H1 (cell line): ENCODE data around the gene NCEH1. TPM values are rescaled to one million over a fixed set of nuclear protein-coding genes. Genes with fewer than 3 reads are reported as not detected.

Experiments
- CTCF ChIA-PET: fragments of 300-600 bp; sonication (Branson Sonifier 250); formaldehyde crosslinking; loops from one replicate; lab custom pipeline; 2021; ENCODE audit not compliant: partially characterized antibody; lab: Charles Lee
- POLR2A ChIA-PET: fragments of 300-600 bp; sonication (Branson Sonifier 250); formaldehyde crosslinking; loops from one replicate; lab custom pipeline; 2021; ENCODE audit warnings: inconsistent platforms; ENCODE audit not compliant: partially characterized antibody; lab: Charles Lee
- DNase-seq, 2 experiments: peaks; one replicate each; pipeline versions ENCODE4 v3.0.0 to v3.0.0-alpha.2; 2010 to 2022; ENCODE audit warnings: low spot score in 2 of 2, low read depth in 1 of 2, mixed read lengths in 1 of 2
- FAIRE-seq: peaks from 2 replicates; lab custom pipeline; 2011; peaks lifted over from hg19 to GRCh38; lab: Jason Lieb, UNC
- H2AFZ ChIP-seq: 2 replicates; pipeline ENCODE4 v1.8.1; 2012; ENCODE audit warnings: low read length, inconsistent platforms
- H2AK5ac ChIP-seq: 2 replicates; pipeline ENCODE4 v1.6.1; 2013; ENCODE audit warnings: low read depth, low read length
- H2BK120ac ChIP-seq: replicated peaks from 2 replicates; pipeline ENCODE3; 2013; ENCODE audit warnings: low read depth, low read length, inconsistent platforms
- H2BK12ac ChIP-seq: 2 replicates; pipeline ENCODE4 v1.6.1; 2013; ENCODE audit warnings: low read depth, low read length
- H2BK15ac ChIP-seq: 2 replicates; pipeline ENCODE4 v1.6.1; 2013; ENCODE audit warnings: low read length
- H2BK20ac ChIP-seq: 2 replicates; pipeline ENCODE4 v1.6.1; 2013; ENCODE audit warnings: low read length
- H2BK5ac ChIP-seq: 2 replicates; pipeline ENCODE4 v1.6.1; 2013; ENCODE audit warnings: low read depth, low read length
- H3K14ac ChIP-seq: 2 replicates; pipeline ENCODE4 v1.6.1; 2013; ENCODE audit warnings: inconsistent platforms; ENCODE audit not compliant: insufficient read length
- H3K18ac ChIP-seq: 2 replicates; pipeline ENCODE4 v1.6.1; 2013; ENCODE audit warnings: low read length; ENCODE audit errors: extremely low read depth
- H3K23ac ChIP-seq: 2 replicates; pipeline ENCODE4 v1.6.1; 2013; ENCODE audit warnings: inconsistent platforms; ENCODE audit not compliant: insufficient read length
- H3K23me2 ChIP-seq: 2 replicates; pipeline ENCODE4 v1.6.1; 2013; ENCODE audit warnings: low read depth, low read length
- H3K27ac ChIP-seq: 2 replicates; pipeline ENCODE4 v1.6.1; 2011; ENCODE audit warnings: low read depth, low read length, inconsistent platforms
- H3K27me3 ChIP-seq, 4 experiments: replicated peaks in 1 of 4; 1 replicate in 1 of 4; 2 replicates in 3 of 4; pipeline versions ENCODE4 v1.6.1 to v1.8.1; 2011 to 2013; ENCODE audit warnings: low read length in 3 of 4, mild to moderate bottlenecking in 3 of 4, inconsistent platforms in 2 of 4, mixed read lengths in 2 of 4, moderate library complexity in 1 of 4; ENCODE audit not compliant: control insufficient read depth in 3 of 4, insufficient read depth in 3 of 4; ENCODE audit errors: extremely low read depth in 1 of 4
- H3K36me3 ChIP-seq, 4 experiments: 2 replicates each; pipeline versions ENCODE4 v1.6.1 to v1.8.1; 2011 to 2013; ENCODE audit warnings: mild to moderate bottlenecking in 4 of 4, low read length in 3 of 4, moderate library complexity in 2 of 4, control low read depth in 1 of 4, inconsistent platforms in 1 of 4; ENCODE audit not compliant: insufficient read depth in 4 of 4, control insufficient read depth in 2 of 4
- H3K4ac ChIP-seq: replicated peaks from 2 replicates; pipeline ENCODE3; 2013; ENCODE audit warnings: low read length, low read depth, mixed read lengths, inconsistent platforms; ENCODE audit not compliant: insufficient read length
- H3K4me1 ChIP-seq, 4 experiments: replicated peaks in 1 of 4; 1 replicate in 1 of 4; 2 replicates in 3 of 4; pipeline versions ENCODE4 v1.6.1 to v1.8.1; 2011 to 2013; ENCODE audit warnings: low read length in 3 of 4, inconsistent platforms in 2 of 4, mixed read lengths in 1 of 4; ENCODE audit not compliant: insufficient read depth in 4 of 4, control insufficient read depth in 3 of 4
- H3K4me2 ChIP-seq, 2 experiments: 2 replicates each; pipeline versions ENCODE4 v1.6.1 to v1.8.1; 2011 to 2013; ENCODE audit warnings: low read depth in 2 of 2, low read length in 2 of 2, control low read depth in 1 of 2, inconsistent platforms in 1 of 2, mild to moderate bottlenecking in 1 of 2; ENCODE audit not compliant: insufficient read depth in 1 of 2
- H3K4me3 ChIP-seq, 4 experiments: fragments of 200-600, 300-600 bp in 1 of 4; sonication (generic), shearing (Covaris generic), sonication (Bioruptor Twin) in 1 of 4; 2 replicates each; pipeline versions ENCODE4 v1.5.1 to v1.8.1; 2011 to 2016; ENCODE audit warnings: low read length in 4 of 4, low read depth in 3 of 4, control low read depth in 2 of 4, inconsistent platforms in 2 of 4, mild to moderate bottlenecking in 2 of 4, mixed read lengths in 1 of 4, moderate library complexity in 1 of 4; ENCODE audit not compliant: insufficient read depth in 2 of 4; ENCODE audit errors: extremely low read depth in 1 of 4
- H3K56ac ChIP-seq: replicated peaks from 2 replicates; pipeline ENCODE3; 2013; ENCODE audit warnings: low read depth, mild to moderate bottlenecking, mixed read lengths, low read length, inconsistent platforms; ENCODE audit not compliant: insufficient read length
- H3K79me1 ChIP-seq: 2 replicates; pipeline ENCODE4 v1.6.1; 2013; ENCODE audit warnings: low read depth, low read length, control low read depth
- H3K79me2 ChIP-seq, 2 experiments: 2 replicates each; pipeline versions ENCODE4 v1.6.1 to v1.8.1; 2012 to 2013; ENCODE audit warnings: low read length in 2 of 2, mild to moderate bottlenecking in 2 of 2, inconsistent platforms in 1 of 2; ENCODE audit not compliant: insufficient read depth in 2 of 2, control insufficient read depth in 1 of 2
- H3K9ac ChIP-seq, 4 experiments: replicated peaks in 1 of 4; 1 replicate in 1 of 4; 2 replicates in 3 of 4; pipeline versions ENCODE4 v1.6.1 to v1.8.1; 2011 to 2013; ENCODE audit warnings: low read depth in 3 of 4, low read length in 3 of 4, control low read depth in 2 of 4, mild to moderate bottlenecking in 2 of 4, moderate library complexity in 2 of 4, inconsistent platforms in 1 of 4; ENCODE audit errors: extremely low read depth in 1 of 4
- H3K9me3 ChIP-seq, 2 experiments: 2 replicates each; pipeline versions ENCODE4 v1.6.1 to v1.8.1; 2012 to 2013; ENCODE audit warnings: mild to moderate bottlenecking in 2 of 2, moderate library complexity in 2 of 2, control low read depth in 1 of 2, inconsistent platforms in 1 of 2, low read depth in 1 of 2, low read length in 1 of 2, mixed read lengths in 1 of 2; ENCODE audit not compliant: insufficient read depth in 2 of 2
- H4K20me1 ChIP-seq, 2 experiments: replicated peaks in 1 of 2; 2 replicates each; pipeline versions ENCODE3 to v1.8.1; 2011 to 2013; ENCODE audit warnings: inconsistent platforms in 2 of 2, low read length in 2 of 2, mild to moderate bottlenecking in 1 of 2; ENCODE audit not compliant: insufficient read depth in 2 of 2, control insufficient read depth in 1 of 2
- H4K5ac ChIP-seq: 2 replicates; pipeline ENCODE4 v1.6.1; 2013; ENCODE audit warnings: low read length, low read depth, mixed read lengths, inconsistent platforms; ENCODE audit not compliant: insufficient read length
- H4K8ac ChIP-seq: 2 replicates; pipeline ENCODE4 v1.8.0; 2013; ENCODE audit warnings: mild to moderate bottlenecking, moderate library complexity, low read length, inconsistent platforms; ENCODE audit not compliant: insufficient read depth; ENCODE audit errors: extremely low read depth
- H4K91ac ChIP-seq: replicated peaks from 2 replicates; pipeline ENCODE3; 2013; ENCODE audit warnings: low read length, mixed read lengths, inconsistent platforms; ENCODE audit not compliant: insufficient read length
- ASH2L ChIP-seq: fragments of 200-600, 300-600 bp; sonication (generic); IDR thresholded peaks from one replicate; pipeline ENCODE4 v1.7.1; 2017; ENCODE audit warnings: low read length
- BCL11A ChIP-seq, 2 experiments: IDR thresholded peaks; one replicate each; pipeline ENCODE4 v1.6.1; 2011; ENCODE audit warnings: low read depth in 2 of 2, low read length in 2 of 2, mild to moderate bottlenecking in 2 of 2
- CREB1 ChIP-seq: IDR thresholded peaks from 2 replicates; pipeline ENCODE4 v1.6.1; 2012; ENCODE audit warnings: inconsistent platforms
- EGR1 ChIP-seq: IDR thresholded peaks from 2 replicates; pipeline ENCODE4 v1.6.1; 2011; ENCODE audit warnings: low read depth, low read length, borderline replicate concordance
- MAX ChIP-seq: IDR thresholded peaks from 2 replicates; pipeline ENCODE4 v1.6.1; 2012; ENCODE audit warnings: inconsistent platforms
- RBBP5 ChIP-seq: IDR thresholded peaks from 2 replicates; pipeline ENCODE4 v1.7.1; 2012; ENCODE audit warnings: low read depth, mild to moderate bottlenecking, inconsistent platforms, low read length, moderate library complexity, borderline replicate concordance
- RFX5 ChIP-seq: IDR thresholded peaks from 2 replicates; pipeline ENCODE4 v1.6.1; 2011; ENCODE audit warnings: low read depth, low read length, improper control_type of control experiment, borderline replicate concordance
- RXRA ChIP-seq: IDR thresholded peaks from 2 replicates; pipeline ENCODE4 v1.6.1; 2011; ENCODE audit warnings: low read depth, mild to moderate bottlenecking, low read length, moderate library complexity; ENCODE audit not compliant: insufficient read depth
- SAP30 ChIP-seq: fragments of 300-600 bp; sonication (generic); IDR thresholded peaks from 2 replicates; pipeline ENCODE4 v1.7.1; 2012; ENCODE audit warnings: low read length, moderate library complexity, mild to moderate bottlenecking, inconsistent platforms; ENCODE audit not compliant: insufficient read depth, insufficient replicate concordance
- SIN3A ChIP-seq, 2 experiments: IDR thresholded peaks in 1 of 2; conservative IDR thresholded peaks in 1 of 2; 2 replicates each; pipeline ENCODE4 v1.6.1; 2011 to 2012; ENCODE audit warnings: low read length in 2 of 2, improper control_type of control experiment in 1 of 2, low read depth in 1 of 2, mild to moderate bottlenecking in 1 of 2
- TCF12 ChIP-seq: IDR thresholded peaks from 2 replicates; pipeline ENCODE4 v1.6.1; 2011; ENCODE audit warnings: low read depth, mild to moderate bottlenecking, low read length
- WGBS, 2 experiments: shearing (Covaris generic) in 1 of 2; methylation state at CpG; one replicate each; pipeline versions ENCODE4 v1.1.6 to v1.1.7; 2013 to 2015; ENCODE audit warnings: low lambda C conversion rate in 2 of 2, mixed read lengths in 2 of 2, inconsistent platforms in 1 of 2, low coverage in 1 of 2, missing lambda C conversion rate in 1 of 2; ENCODE audit not compliant: insufficient replicate concordance in 2 of 2, insufficient coverage in 1 of 2, insufficient read length in 1 of 2; ENCODE audit errors: extremely low coverage in 1 of 2, missing lambda C conversion rate in 1 of 2; 5-methylcytosine and 5-hydroxymethylcytosine counted together
- polyA plus RNA-seq, 7 experiments: library from polyadenylated mRNA; depleted of rRNA in 3 of 7; stranded (reverse) in 5 of 7; unstranded in 2 of 7; fragments of >200 nt in 5 of 7; fragments of 200-250 nt in 2 of 7; gene quantifications; 1 replicate in 5 of 7; 2 replicates in 1 of 7; 4 replicates in 1 of 7; pipeline versions ENCODE4 v1.2.1 to v1.2.3, GENCODE V29; 2011 to 2013; ENCODE audit warnings: missing spikeins in 2 of 7, mixed read lengths in 2 of 7
- total RNA-seq: library from RNA; stranded (reverse); fragmentation: NEBNext Ultra II Directional; extraction: Animal tissue kit (Norgen Biotek cat#: 25700); gene quantifications from 2 replicates; pipeline ENCODE4 v1.2.1, GENCODE V29; 2021
- TF ChIP-seq, protein P1 (sequence below): IDR thresholded peaks from 2 replicates; pipeline ENCODE4 v1.6.1; 2012; ENCODE audit warnings: low read length, inconsistent platforms

NCEH1 gene
- total and polyA plus RNA-seq, 2 of the 8 experiments (the other 6 are each of a cell fraction or from before 2014, with no cell fraction given): 2.2 to 6.4 TPM

DNA sequence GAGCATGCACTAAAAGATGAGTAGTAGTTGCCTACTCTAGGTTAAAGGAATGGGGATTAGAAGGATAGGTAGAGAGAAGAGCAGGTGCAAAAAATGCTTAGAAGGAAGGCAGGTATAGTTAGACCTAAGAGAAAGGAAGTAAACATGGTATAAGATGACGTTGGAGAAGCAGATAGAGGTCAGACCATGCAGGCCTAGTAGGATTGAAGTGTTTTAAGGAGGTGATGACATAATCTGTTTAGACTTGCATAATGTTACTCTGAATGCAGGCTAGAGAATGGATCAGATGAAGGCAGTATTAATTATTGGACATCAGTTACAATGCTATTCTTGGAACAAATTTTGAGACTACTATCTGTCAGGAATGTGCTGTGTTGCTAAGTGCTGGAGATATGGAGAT, 28.6 kb upstream of the NCEH1 start:
- Histone ChIP-seq H2BK15ac (no peak overlapping the region), H3K23ac (no peak overlapping the region), H4K8ac (no peak overlapping the region), H3K79me2 (no peaks in the 10 kb centered on the region), H2BK5ac (no peak overlapping the region), H2BK20ac (no peak overlapping the region), H4K91ac (no peak overlapping the region), H3K18ac (no peak overlapping the region), H2BK120ac (no peak overlapping the region), H2BK12ac (no peak overlapping the region), H3K79me1 (no peaks in the 10 kb centered on the region), H4K20me1 (no peaks in the 10 kb centered on the region), H3K56ac (no peak overlapping the region), H3K4me3 (no peak overlapping the region), H3K36me3 (no peaks in the 10 kb centered on the region), H4K5ac (no peak overlapping the region), H3K4ac (no peak overlapping the region), H3K27ac (no peak overlapping the region), H3K27me3 (no peaks in the 10 kb centered on the region), H3K14ac (no peak overlapping the region), H3K4me2 (no peak overlapping the region), H3K9me3 (no peaks in the 10 kb centered on the region; a peak in 1 of 4 replicates), H3K4me1 (peaks cover 0 to 4% (median 0%) of the 10 kb centered on the region in 4 experiments; a peak in 2 of 7 replicates), H2AFZ (no peak overlapping the region), H3K9ac (no peak overlapping the region), H2AK5ac (no peak overlapping the region), H3K23me2 (no peaks in the 10 kb centered on the region)
- ChIA-PET POLR2A (interaction anchor here (3.8 kb wide), 1 partner anchor 10 kb away, joined by 14 read pairs; the partner anchor contains the start of gene ECT2), CTCF (interaction anchor here (1.3 kb wide), 1 partner anchor 29 kb away, joined by 3 read pairs; the partner anchor contains the start of gene NCEH1)
- DNase-seq: no peak
- 82% methylated on average over 1 of the region's 1 CpG; no CpG with 5 or more reads in 1 of the 2 experiments for WGBS, 2 experiments
- no peak for FAIRE-seq
- no peak for TF ChIP-seq RBBP5
- no peak for TF ChIP-seq EGR1
- TF ChIP-seq ASH2L: no peak
- TF ChIP-seq RFX5: no peak
- TF ChIP-seq, protein P1, sequence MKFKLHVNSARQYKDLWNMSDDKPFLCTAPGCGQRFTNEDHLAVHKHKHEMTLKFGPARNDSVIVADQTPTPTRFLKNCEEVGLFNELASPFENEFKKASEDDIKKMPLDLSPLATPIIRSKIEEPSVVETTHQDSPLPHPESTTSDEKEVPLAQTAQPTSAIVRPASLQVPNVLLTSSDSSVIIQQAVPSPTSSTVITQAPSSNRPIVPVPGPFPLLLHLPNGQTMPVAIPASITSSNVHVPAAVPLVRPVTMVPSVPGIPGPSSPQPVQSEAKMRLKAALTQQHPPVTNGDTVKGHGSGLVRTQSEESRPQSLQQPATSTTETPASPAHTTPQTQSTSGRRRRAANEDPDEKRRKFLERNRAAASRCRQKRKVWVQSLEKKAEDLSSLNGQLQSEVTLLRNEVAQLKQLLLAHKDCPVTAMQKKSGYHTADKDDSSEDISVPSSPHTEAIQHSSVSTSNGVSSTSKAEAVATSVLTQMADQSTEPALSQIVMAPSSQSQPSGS: no peak
- no peak for TF ChIP-seq CREB1
- no peak for TF ChIP-seq TCF12
- TF ChIP-seq RXRA: no peak
- TF ChIP-seq SAP30: no peak
- TF ChIP-seq BCL11A (IDR thresholded peaks at IDR 0.05; ENCODE audit: low read depth in 2 of 2, low read length in 2 of 2): no peak
- TF ChIP-seq MAX: no peak
- no peak for TF ChIP-seq SIN3A (conservative IDR thresholded peaks at IDR 0.05 in 1 of 2, IDR thresholded peaks at IDR 0.05 in 1 of 2; ENCODE audit: low read depth in 1 of 2, low read length in 2 of 2)
